Smooth muscle cell (in vitro differentiated cells): ENCODE data around the gene TVP23C. TPM values are rescaled to one million over a fixed set of nuclear protein-coding genes. Genes with fewer than 3 reads are reported as not detected.

Experiments
- DNase-seq: peaks from one replicate; lab custom pipeline; 2025; ENCODE audit not compliant: unreplicated experiment; lab: John Stamatoyannopoulos, UW
- H2AFZ ChIP-seq: fragments of 200-600 bp; sonication (generic); 2 replicates; pipeline ENCODE4 v1.6.0; 2016; ENCODE audit warnings: antibody characterized with exemption, low read depth, mild to moderate bottlenecking
- H3F3A ChIP-seq: fragments of 200-600 bp; sonication (generic); 2 replicates; pipeline ENCODE4 v1.6.0; 2017; ENCODE audit warnings: antibody characterized with exemption, low read depth
- H3K27ac ChIP-seq: fragments of 200-600 bp; sonication (generic); 2 replicates; pipeline ENCODE4 v1.5.1; 2016; ENCODE audit warnings: low read depth, mild to moderate bottlenecking
- H3K27me3 ChIP-seq: fragments of 200-600 bp; sonication (generic); 2 replicates; pipeline ENCODE4 v1.6.1; 2016; ENCODE audit warnings: low read depth, mild to moderate bottlenecking
- H3K36me3 ChIP-seq: fragments of 200-600 bp; sonication (generic); 2 replicates; pipeline ENCODE4 v1.5.1; 2016; ENCODE audit warnings: low read depth
- H3K4me1 ChIP-seq: fragments of 200-600 bp; sonication (generic); 2 replicates; pipeline ENCODE4 v1.5.1; 2016; ENCODE audit warnings: low read depth
- H3K4me2 ChIP-seq: fragments of 200-600 bp; sonication (generic); 2 replicates; pipeline ENCODE4 v1.6.0; 2016; ENCODE audit warnings: mild to moderate bottlenecking
- H3K4me3 ChIP-seq: fragments of 200-600 bp; sonication (generic); 2 replicates; pipeline ENCODE4 v1.5.1; 2016; ENCODE audit warnings: mild to moderate bottlenecking
- H3K79me2 ChIP-seq: fragments of 200-600 bp; sonication (generic); 2 replicates; pipeline ENCODE4 v1.6.0; 2016; ENCODE audit warnings: low read depth, mild to moderate bottlenecking
- H3K9ac ChIP-seq: fragments of 200-600 bp; sonication (generic); 2 replicates; pipeline ENCODE4 v1.6.0; 2016; ENCODE audit warnings: low read depth
- H3K9me3 ChIP-seq: fragments of 200-600 bp; sonication (generic); replicated peaks from 2 replicates; pipeline ENCODE4 v1.5.1; 2016; ENCODE audit warnings: low read depth
- H4K20me1 ChIP-seq: fragments of 200-600 bp; sonication (generic); 2 replicates; pipeline ENCODE4 v1.6.0; 2016; ENCODE audit warnings: low read depth
- WGBS: methylation state at CpG from one replicate; pipeline ENCODE4 v1.1.7; 2016; ENCODE audit warnings: low lambda C conversion rate; 5-methylcytosine and 5-hydroxymethylcytosine counted together
- polyA plus RNA-seq: library from polyadenylated mRNA; unstranded; fragments of >200 nt; fragmentation: Nextera tagmentation; extraction: Ambion mirVana; gene quantifications from 2 replicates; pipeline ENCODE4 v1.2.1, GENCODE V29; 2016
- small RNA-seq: library from RNA; depleted of rRNA; stranded (forward); fragments of <200 nt; gene quantifications from one replicate; pipeline ENCODE3, GENCODE V24; 2014
- total RNA-seq: library from RNA; depleted of rRNA; stranded (reverse); fragments of >200 nt; gene quantifications from 2 replicates; pipeline ENCODE4 v1.2.3, GENCODE V29; 2014
- TF ChIP-seq, protein P1 (sequence below): fragments of 200-600 bp; sonication (generic); IDR thresholded peaks from 2 replicates; pipeline ENCODE4 v1.5.1; 2017; ENCODE audit warnings: borderline replicate concordance, mild to moderate bottlenecking, antibody characterized with exemption; ENCODE audit not compliant: insufficient read depth, poor library complexity, severe bottlenecking

Gene TVP23C
- total and polyA plus RNA-seq, 2 experiments from 2014 or later = 10.0 to 52.5 TPM

DNA sequence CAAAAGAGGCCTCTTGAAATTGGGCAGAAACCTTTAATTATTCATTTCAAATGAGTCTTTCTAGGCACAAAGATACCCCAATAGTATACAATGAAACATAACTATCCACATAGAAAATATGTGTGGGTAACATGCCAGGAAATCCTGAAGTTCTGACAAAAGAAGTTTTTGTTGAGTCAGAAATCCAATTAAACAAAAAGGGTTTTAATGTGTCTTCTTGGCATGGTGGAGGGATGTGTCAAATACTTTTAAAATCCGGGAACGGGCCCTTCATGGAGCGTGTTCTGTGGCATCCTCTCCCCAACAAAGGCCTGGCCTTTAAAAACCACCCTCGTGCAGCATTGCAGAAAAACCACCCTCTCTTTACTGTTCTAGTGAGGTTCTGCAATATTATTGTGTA is 110.0 kb downstream of the TVP23C start:
- H3K4me1 ChIP-seq = no peaks in the 10 kb centered on the region

DNA sequence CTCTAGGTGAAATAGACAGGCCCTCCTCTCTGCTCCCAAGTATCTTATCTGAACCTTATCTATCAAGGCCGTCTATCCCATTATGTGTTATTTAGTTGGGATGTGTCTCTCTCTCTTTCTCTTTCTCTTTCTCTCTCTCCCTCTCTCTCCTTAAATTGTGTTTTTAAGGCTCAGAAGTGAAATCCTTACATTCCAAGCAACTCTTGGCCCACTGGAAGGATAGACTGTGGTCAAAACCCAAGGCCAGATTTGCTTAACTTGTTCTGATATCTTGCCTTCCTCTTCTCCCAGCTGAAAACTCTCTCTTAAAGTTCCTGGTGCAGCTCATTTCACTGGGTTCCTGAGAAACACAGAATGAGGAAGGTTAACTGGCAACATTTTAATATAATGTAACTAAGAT is 110.5 kb downstream of the TVP23C start:
- Histone ChIP-seq H3K36me3 (no peaks in the 10 kb centered on the region), H2AFZ (no peak overlapping the region), H3K4me3 (no peak overlapping the region), H3K79me2 (no peaks in the 10 kb centered on the region), H3K9ac (no peak overlapping the region), H4K20me1 (no peaks in the 10 kb centered on the region), H3K27me3 (no peaks in the 10 kb centered on the region), H3F3A (no peaks in the 10 kb centered on the region), H3K9me3 (no peaks in the 10 kb centered on the region), H3K4me1 (no peaks in the 10 kb centered on the region), H3K4me2 (no peak overlapping the region), H3K27ac (no peak overlapping the region)
- WGBS = 25% methylated on average over 1 of the region's 1 CpG
- no peak for DNase-seq
- TF ChIP-seq, protein P1, sequence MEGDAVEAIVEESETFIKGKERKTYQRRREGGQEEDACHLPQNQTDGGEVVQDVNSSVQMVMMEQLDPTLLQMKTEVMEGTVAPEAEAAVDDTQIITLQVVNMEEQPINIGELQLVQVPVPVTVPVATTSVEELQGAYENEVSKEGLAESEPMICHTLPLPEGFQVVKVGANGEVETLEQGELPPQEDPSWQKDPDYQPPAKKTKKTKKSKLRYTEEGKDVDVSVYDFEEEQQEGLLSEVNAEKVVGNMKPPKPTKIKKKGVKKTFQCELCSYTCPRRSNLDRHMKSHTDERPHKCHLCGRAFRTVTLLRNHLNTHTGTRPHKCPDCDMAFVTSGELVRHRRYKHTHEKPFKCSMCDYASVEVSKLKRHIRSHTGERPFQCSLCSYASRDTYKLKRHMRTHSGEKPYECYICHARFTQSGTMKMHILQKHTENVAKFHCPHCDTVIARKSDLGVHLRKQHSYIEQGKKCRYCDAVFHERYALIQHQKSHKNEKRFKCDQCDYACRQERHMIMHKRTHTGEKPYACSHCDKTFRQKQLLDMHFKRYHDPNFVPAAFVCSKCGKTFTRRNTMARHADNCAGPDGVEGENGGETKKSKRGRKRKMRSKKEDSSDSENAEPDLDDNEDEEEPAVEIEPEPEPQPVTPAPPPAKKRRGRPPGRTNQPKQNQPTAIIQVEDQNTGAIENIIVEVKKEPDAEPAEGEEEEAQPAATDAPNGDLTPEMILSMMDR = no peak

More for the DNA sequence above, 110.0 kb downstream of the TVP23C start:
- Histone ChIP-seq H3K27ac (no peak overlapping the region), H3K27me3 (no peaks in the 10 kb centered on the region), H3K79me2 (no peaks in the 10 kb centered on the region), H2AFZ (no peak overlapping the region), H3K4me2 (no peak overlapping the region), H3K4me3 (no peak overlapping the region), H3K9me3 (no peaks in the 10 kb centered on the region), H3K36me3 (no peaks in the 10 kb centered on the region), H3K9ac (no peak overlapping the region), H4K20me1 (no peaks in the 10 kb centered on the region), H3F3A (no peaks in the 10 kb centered on the region)
- TF ChIP-seq, protein P1 = no peak
- 76% methylated on average over 4 of the region's 4 CpGs for WGBS
- no peak for DNase-seq

Small RNAs within 50 kb of the gene (small RNA-seq; reads per million reads assigned to genes)
- not detected for gene AC005838.1
- not detected for gene RF00090

Other genes starting within 250 kb of the TVP23C start
- gene TEKT3, start 221.9 kb downstream of the TVP23C start, total RNA-seq = 0.09 TPM in 1 of 2 replicates, not detected in the other
- 0.76 and 1.00 TPM in 2 replicates for gene TEKT3, start 221.9 kb downstream of the TVP23C start, polyA plus RNA-seq
- gene CDRT4, start 95.9 kb downstream of the TVP23C start, total RNA-seq = 0.45 and 1.4 TPM in 2 replicates
- 4.2 and 4.3 TPM in 2 replicates for gene CDRT4, start 95.9 kb downstream of the TVP23C start, polyA plus RNA-seq
- gene FBXW10B, start 56.2 kb upstream of the TVP23C start, total RNA-seq = 3.1 and 3.4 TPM in 2 replicates
- gene FBXW10B, start 56.2 kb upstream of the TVP23C start, polyA plus RNA-seq = 0.23 and 1.4 TPM in 2 replicates
- gene TRIM16, start 120.8 kb upstream of the TVP23C start, total RNA-seq = 20.7 and 27.3 TPM in 2 replicates
- 29.7 and 43.0 TPM in 2 replicates for gene TRIM16, start 120.8 kb upstream of the TVP23C start, polyA plus RNA-seq
- gene ZNF286A, start 136.3 kb upstream of the TVP23C start, total RNA-seq = 39.6 and 52.8 TPM in 2 replicates
- gene ZNF286A, start 136.3 kb upstream of the TVP23C start, polyA plus RNA-seq = 9.2 and 17.9 TPM in 2 replicates
- 1.2 TPM in 1 of 2 replicates, not detected in the other for gene TBC1D26, start 168.8 kb upstream of the TVP23C start, total RNA-seq
- gene TBC1D26, start 168.8 kb upstream of the TVP23C start, polyA plus RNA-seq = 1.3 and 1.8 TPM in 2 replicates